Inflammatory macrophage (primary cell): ENCODE data around the gene HSD17B8.

ENCODE experiments used
- DNase-seq, 2 donors: peaks; one replicate each; pipeline ENCODE4 v3.0.0-alpha.2; 2020 to 2022
- total RNA-seq, 18 experiments: gene quantifications; one replicate each; lab custom pipeline; 2026; ENCODE audit warnings: mixed read lengths in 6 of 18, inconsistent platforms in 2 of 18; lab: John Stamatoyannopoulos, UW

The HSD17B8 gene
- 0.91 to 2.8 (median 1.6) reads per million in 18 experiments for total RNA-seq

GRCh38 chr6:33204415-33205190 lies at the start of gene HSD17B8:
Gene HSD17B8 (plus strand): TSS chr6:33204655. CDS start chr6:33204669, 14 bp downstream.
- peak; percentile 88 to 93 for DNase-seq

GRCh38 chr6:33156561-33156960 lies 47.9 kb upstream of the HSD17B8 start:
- no peak for DNase-seq

GRCh38 chr6:33156964-33157363 lies 47.5 kb upstream of the HSD17B8 start:
- DNase-seq = no peak

DNA sequence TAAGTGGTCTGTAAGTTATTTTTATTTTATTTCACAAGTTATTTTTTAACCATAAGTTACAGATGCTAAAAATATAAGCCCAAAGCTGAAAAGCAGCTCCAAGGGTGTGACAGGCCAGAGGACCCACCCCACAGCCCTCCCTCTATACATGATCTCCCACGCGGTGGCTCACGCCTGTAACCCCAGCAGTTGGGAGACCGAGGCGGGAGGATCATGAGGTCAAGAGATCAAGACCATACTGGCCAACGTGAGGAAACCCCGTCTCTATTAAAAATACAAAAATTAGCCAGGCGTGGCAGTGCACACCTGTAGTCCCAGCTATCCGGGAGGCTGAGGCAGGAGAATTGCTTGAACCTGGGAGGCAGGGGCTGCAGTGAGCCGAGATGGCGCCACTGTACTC lies 44.4 kb upstream of the HSD17B8 start:
- DNase-seq = no peak

DNA sequence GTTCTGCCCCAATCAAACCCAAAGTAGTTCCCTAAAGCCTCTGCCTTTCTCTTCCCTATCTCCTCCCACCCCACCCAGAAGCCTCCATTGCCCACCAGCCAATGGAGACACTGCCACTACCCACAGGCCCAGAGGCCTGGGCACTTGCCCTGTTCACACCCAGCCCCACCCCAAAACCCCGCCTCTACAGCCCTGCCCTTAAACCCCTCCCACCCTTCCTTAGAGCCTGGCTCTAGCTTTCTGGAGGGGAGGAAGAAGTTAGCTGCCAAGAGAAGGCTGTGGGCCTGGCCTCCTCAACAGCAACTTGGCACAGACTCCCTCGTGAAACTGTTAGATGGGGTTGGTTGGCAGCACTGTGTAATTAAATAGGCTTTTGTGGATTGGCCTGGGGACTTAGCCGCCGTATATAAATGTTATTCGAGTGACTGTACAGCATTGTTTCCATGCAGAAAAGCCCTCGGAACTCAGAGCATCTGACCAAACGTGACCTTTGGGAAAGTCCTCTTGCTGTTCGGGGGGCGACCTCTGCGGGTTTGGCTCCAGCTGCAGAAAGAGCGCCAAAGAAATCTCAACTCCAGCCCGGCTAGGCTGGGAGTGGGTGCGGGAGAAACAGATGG lies 43.6 kb upstream of the HSD17B8 start:
- DNase-seq = peak; percentile 59 to 79

- DNase-seq = peak; percentile 86 to 87
Observed at GRCh38 chr6:33161354-33162331, 42.8 kb upstream of the HSD17B8 start.

GRCh38 chr6:33163540-33163939 lies 40.9 kb upstream of the HSD17B8 start:
- DNase-seq = no peak

DNA sequence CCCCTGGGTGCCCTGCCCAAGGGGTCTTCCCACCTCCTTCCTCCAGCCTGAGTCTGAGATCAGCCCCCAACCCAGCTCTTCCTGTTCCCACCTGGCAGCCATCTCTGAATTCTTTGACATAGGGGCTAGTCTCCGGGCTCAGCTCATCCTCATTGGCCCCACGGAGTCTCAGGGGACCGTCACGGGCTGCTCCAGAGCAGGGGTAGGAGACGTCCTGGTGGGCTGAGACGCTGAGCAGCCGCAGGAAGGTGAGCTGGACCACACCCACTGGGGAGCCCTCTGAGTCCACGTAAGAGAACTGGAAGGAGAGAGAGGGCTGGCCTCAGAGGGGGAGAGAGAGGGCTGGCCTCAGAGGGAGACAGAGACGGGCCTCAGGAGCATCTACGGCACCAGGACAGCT lies 40.3 kb upstream of the HSD17B8 start:
- no peak for DNase-seq

GRCh38 chr6:33164665-33165373 lies 39.6 kb upstream of the HSD17B8 start:
- no peak for DNase-seq

DNA sequence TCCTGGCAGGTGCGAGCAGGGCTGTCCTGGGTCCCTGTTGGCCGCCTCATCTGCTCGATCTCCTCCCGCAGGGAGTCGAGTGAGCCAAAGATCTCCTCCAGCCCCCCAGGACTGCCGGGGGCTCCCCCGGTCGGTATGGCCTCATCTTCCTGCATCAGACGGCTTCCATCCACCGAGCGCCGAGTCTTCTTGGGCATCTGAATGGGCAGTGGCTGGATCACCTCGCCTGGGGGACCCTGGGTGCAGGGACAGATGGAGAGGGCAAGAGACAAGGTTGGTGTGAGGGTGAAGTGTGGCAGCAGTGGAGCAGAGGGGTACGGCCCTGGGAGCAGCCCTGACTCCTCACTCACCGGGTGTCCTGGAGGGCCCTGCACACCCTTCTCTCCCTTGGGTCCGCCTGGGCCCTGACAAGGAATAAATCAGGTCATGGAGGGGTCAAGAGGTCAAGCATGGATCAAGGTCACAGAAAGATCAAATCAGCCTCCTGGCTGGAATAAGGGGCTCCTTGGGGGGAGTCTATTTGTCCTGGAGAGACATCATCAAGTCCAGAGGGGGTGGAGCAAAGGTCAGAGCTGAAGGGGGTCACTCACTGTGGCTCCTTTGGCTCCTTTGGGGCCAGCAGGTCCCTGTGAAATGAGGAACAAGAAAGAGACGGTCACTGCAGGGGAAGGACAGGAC lies 38.7 kb upstream of the HSD17B8 start:
- DNase-seq = no peak

- DNase-seq = no peak
Observed at GRCh38 chr6:33166363-33166762, 38.1 kb upstream of the HSD17B8 start.

GRCh38 chr6:33166811-33167210 lies 37.6 kb upstream of the HSD17B8 start:
- no peak for DNase-seq

GRCh38 chr6:33167374-33168283 lies 36.8 kb upstream of the HSD17B8 start:
- no peak for DNase-seq

DNA sequence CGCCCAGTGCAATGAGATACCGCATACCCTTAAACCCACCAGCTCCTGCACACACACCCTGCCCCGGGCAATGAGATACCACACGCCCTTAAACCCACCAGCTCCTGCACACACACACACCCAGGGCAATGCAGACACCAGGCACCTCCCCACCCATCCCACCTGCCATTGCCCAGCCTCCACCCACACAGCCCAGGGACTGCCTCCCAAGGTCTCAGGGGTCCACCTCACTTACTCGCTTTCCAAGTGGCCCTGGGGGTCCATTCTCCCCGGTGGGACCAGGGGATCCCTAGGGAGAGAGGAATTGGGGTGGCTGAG lies 36.2 kb upstream of the HSD17B8 start:
- DNase-seq = no peak

GRCh38 chr6:33168639-33169038 lies 35.8 kb upstream of the HSD17B8 start:
- no peak for DNase-seq

- DNase-seq = peak; percentile 14 to 23
Observed at GRCh38 chr6:33169291-33170175, 34.9 kb upstream of the HSD17B8 start.

- DNase-seq = no peak
Observed at GRCh38 chr6:33170176-33171015, 34.1 kb upstream of the HSD17B8 start.

DNA sequence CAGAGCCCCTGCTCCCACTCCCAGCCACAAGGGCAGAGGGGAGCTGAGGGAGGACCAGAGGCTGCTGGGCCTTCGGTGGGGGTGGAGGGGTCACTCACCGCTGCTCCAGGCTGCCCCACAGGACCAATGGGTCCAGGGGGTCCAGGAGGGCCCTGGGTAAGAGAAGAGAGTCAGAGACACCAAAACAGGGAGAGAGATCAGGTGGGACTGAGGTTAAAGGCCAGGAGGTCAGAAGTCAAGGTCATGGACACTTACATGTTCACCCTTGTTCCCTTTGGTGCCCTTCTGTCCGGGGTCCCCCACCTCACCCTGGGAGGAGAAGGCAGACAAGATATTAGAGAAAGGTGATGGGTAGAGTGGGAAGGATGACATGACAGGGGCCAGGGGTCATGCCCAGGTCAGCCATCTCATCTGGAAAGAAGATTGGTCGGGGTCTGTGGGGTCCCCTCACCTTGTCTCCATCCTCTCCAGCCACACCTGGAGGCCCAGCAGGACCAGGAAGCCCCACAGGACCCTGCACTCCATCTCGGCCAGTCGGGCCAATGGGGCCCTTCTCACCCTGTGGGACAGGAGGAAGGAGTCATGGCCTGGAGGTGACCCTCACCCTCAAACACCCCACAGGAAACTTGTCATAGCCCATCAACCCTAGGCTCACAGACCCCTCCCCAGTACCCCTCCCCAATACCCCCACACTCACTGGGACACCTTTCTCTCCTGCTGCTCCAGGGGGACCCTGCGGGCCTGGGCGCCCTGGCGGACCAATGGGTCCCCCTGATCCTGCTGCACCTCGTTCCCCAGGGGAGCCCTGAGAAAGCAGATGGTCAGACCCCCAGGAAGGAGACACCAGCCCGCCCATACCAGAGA lies 33.2 kb upstream of the HSD17B8 start:
- no peak for DNase-seq
